Hematopoietic multipotent progenitor cell treated with erythropoietin and hydrocortisone succinate and interleukin-3 and kit ligand, for 4 days (in vitro differentiated cells): ENCODE data around the gene KEL.

ENCODE experiments used
- DNase-seq: peaks from one replicate; pipeline ENCODE4 v3.0.0-alpha.2; 2015

KEL gene

DNA sequence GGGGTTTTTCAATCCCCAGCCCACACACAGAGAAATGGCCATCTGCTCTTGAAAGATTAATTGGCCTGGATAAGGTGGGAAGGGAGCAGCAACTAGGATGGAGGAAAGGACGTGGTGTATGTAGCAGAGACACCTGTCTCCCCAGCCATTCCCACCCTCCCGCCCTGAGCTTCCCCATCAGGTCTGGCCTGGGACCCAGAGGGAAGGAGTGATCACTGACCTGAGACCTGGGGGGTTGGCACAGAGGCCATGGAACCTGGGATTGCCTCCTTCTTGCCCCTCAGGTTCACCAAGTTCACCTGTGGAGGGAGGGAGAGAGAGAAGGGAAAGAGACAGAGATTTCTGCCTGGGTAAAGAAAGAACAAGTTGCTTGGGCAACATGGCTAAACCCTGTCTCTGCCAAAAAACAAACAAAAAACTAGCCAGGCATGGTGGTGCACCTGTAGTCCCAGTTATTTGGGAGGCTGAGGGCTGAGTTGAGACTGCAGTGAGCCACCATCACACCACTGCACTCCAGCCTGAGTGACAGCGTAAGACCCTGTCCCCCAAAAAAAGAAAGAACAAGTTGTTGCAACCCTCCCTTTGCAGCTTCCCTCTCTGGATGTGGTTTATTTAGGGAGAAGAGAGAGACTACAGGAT, 65.3 kb downstream of the KEL start:
- DNase-seq = no peak

DNA sequence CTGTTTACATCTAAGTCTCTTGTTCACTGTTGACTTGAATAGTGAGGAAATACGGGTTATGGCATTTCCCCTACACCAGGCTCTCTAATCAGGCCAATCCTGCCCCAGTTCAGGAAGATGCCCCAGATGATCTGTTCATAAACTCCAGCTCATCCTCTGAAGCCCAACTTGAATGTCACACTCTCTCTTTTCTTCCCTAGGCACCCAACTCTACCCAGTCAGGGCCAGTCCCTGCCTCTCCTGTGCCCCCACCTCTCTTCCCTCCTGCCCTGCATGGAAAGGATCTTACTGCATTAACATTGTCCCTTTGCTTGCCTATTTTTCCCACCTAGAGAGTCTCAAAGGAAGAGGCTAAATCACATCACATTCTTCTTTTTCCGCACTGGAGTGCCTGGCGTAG, 66.0 kb downstream of the KEL start:
- no peak for DNase-seq

DNA sequence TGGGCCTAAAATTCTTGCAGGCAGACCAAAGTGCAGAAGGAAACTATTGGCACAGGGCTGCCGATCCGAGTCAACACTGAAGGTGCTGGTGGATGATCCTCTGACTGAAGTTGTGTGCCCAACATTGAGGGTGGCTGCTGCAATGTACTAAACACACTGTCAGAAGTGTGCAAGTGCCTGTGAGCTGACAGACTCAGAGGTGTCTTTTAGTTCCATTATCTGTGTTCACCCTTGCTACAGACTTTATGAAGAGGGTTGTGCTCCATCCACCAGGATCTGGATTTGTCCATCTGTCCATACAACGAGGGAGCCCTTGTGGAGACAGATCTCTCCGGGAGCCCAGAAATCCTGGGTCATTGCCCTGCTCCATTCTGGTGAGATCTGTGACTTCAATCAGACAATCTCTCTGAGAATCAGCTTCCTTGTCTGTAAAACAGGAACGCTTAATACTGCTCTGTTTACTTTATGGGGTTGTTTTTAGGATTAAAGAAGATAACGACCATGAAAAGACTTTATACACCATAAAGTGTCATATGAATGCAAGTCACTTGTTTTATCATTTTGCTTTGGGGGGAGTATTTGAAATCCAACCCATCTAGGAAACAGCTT, 67.1 kb downstream of the KEL start:
- no peak for DNase-seq

DNA sequence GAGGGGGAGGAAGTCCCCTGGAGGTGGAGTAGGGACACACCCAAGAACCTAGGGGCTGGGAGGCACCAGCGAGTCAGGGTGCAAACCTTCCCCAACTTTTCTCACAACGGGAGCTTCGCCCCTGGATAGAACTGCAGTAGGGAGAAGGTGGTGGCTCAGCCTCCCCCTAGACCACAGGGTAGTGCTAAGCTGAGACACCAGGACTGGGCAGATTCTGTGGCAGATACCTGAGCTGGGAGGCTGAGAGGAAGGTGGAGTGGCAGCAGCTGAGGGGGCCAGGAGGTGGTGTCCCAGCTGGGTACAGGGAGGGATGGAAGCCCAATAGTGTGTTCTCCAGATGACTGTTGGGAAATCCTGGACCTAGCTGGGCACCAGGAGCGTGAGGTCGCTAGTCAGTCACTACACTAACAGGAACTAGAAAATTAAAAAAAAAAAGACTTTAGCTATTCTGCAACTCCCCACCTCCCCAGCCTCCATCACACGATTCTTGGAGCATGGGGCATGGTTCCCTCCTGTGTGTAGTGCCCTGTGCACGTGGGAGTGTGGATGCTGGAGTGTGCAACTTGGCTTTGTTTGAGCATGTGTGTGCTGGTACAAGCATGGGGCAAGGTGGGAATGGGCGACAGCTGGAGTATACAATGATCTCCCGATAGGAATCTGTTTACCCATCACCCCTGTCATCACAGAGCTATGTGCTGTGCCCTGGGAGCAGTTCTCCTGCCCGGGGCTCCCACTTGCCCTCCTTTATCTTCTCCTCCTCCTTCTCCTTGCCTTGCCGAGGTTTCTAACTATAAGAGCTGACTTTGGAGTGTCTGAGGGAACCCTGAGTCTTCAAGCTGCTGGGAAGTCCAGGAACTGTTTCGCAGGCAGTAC, 67.8 kb downstream of the KEL start:
- no peak for DNase-seq

DNA sequence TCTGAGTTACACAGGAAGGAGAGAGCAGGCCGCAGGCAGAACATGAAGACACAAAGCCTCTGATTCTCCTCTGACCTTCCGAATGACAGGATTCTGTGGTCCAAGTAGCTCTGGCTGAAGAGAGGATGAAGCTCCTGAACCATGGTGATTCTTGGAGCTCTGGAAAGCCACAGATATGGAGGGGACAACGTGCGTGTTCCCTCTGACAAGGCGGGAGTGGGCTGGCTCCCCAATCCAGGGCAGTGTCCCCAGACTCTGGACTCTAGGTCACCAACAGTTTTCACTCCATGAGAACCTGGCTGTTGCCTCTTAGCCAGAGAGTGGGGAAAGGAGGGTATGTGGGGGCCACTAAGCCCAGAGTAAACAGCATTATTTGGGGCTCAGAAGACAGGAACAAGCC, 69.2 kb downstream of the KEL start:
- DNase-seq = no peak

DNA sequence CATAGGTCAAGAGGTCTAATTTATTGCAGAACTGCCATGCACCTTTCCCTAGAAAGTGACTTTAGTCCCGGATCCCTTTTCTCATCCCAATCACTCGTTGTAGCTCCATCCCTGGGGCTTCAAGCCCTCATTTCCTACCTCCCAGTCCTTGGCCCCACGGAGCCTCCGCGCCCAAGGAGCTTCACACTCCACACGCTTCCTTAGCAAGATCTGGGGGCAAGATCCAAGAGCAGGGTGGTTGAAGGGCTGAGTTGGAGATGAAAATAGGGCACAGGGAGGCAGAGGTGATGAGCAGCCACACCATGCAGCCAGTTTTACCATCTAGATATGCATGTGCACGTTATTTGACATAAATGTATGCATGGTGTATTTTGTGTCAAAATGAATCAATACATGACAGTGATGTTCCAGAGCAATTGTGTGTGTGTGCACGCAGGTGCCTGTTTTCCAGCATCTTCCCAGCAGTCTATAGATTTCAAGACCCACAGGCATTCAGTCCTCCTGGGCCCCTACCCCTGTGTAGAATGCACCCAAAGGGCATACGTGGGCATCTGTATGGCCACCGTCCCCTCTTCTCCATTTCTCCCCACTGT, 70.6 kb downstream of the KEL start:
- no peak for DNase-seq
